Endothelial cell of umbilical vein (primary cell): ENCODE measurements around the gene PKNOX2.

Source experiments
- EZH2 ChIP-seq: IDR thresholded peaks from 2 replicates; pipeline ENCODE4 v1.6.1; 2012; ENCODE audit warnings: borderline replicate concordance, low read depth, mild to moderate bottlenecking, moderate library complexity, low read length, inconsistent platforms; ENCODE audit not compliant: severe bottlenecking
- JUN ChIP-seq: IDR thresholded peaks from 2 replicates; pipeline ENCODE4 v1.6.1; 2011; ENCODE audit warnings: borderline replicate concordance, low read depth; ENCODE audit not compliant: insufficient read length, insufficient read depth
- POLR2A ChIP-seq: IDR thresholded peaks from 2 replicates; pipeline ENCODE4 v1.6.1; 2012; ENCODE audit warnings: low read depth, mild to moderate bottlenecking, control low read depth, low read length
- POLR2AphosphoS5 ChIP-seq: IDR thresholded peaks from 2 replicates; pipeline ENCODE4 v1.6.1; 2012; ENCODE audit warnings: low read depth, mild to moderate bottlenecking, control low read depth, low read length, moderate library complexity; ENCODE audit not compliant: insufficient read depth
- TF ChIP-seq, protein P1 (sequence below), 2 donors: IDR thresholded peaks; 1 replicate in 1 of 2; 2 replicates in 1 of 2; pipeline ENCODE4 v1.5.1; 2011; ENCODE audit warnings: low read length in 2 of 2, mild to moderate bottlenecking in 2 of 2, moderate library complexity in 2 of 2, control low read depth in 1 of 2, inconsistent platforms in 1 of 2, low read depth in 1 of 2; ENCODE audit not compliant: insufficient read depth in 1 of 2; ENCODE audit errors: extremely low read depth in 1 of 2

- TF ChIP-seq POLR2A (no peak), EZH2 (no peak), JUN (no peak), POLR2AphosphoS5 (no peak)
- TF ChIP-seq, protein P1, sequence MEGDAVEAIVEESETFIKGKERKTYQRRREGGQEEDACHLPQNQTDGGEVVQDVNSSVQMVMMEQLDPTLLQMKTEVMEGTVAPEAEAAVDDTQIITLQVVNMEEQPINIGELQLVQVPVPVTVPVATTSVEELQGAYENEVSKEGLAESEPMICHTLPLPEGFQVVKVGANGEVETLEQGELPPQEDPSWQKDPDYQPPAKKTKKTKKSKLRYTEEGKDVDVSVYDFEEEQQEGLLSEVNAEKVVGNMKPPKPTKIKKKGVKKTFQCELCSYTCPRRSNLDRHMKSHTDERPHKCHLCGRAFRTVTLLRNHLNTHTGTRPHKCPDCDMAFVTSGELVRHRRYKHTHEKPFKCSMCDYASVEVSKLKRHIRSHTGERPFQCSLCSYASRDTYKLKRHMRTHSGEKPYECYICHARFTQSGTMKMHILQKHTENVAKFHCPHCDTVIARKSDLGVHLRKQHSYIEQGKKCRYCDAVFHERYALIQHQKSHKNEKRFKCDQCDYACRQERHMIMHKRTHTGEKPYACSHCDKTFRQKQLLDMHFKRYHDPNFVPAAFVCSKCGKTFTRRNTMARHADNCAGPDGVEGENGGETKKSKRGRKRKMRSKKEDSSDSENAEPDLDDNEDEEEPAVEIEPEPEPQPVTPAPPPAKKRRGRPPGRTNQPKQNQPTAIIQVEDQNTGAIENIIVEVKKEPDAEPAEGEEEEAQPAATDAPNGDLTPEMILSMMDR (IDR thresholded peaks at IDR 0.05; ENCODE audit: extremely low read depth in 1 of 2, insufficient read depth in 1 of 2, low read depth in 1 of 2, low read length in 2 of 2) = no peak
These were observed 160.6 kb downstream of the PKNOX2 start for GRCh38 chr11:125325196-125325595.
